GM23248 (cell line): ENCODE data around the gene CDH4. TPM values are rescaled to one million over a fixed set of nuclear protein-coding genes. Genes with fewer than 3 reads are reported as not detected.

Experiments
- DNase-seq: peaks from one replicate; pipeline ENCODE4 v3.0.0-alpha.2; 2015
- H2AFZ ChIP-seq: fragments of 200-600 bp; sonication (generic); 2 replicates; pipeline ENCODE4 v1.6.1; 2016; ENCODE audit warnings: antibody characterized with exemption
- H3F3A ChIP-seq: fragments of 200-600 bp; sonication (generic); 2 replicates; pipeline ENCODE4 v1.6.1; 2016; ENCODE audit warnings: mild to moderate bottlenecking, antibody characterized with exemption, mixed run types; ENCODE audit not compliant: insufficient read depth
- H3K27ac ChIP-seq: fragments of 200-600 bp; sonication (generic); 2 replicates; pipeline ENCODE4 v1.5.1; 2016; ENCODE audit warnings: mild to moderate bottlenecking
- H3K27me3 ChIP-seq: fragments of 200-600 bp; sonication (generic); replicated peaks from 2 replicates; pipeline ENCODE4 v1.6.1; 2016; ENCODE audit warnings: mild to moderate bottlenecking; ENCODE audit not compliant: insufficient read depth
- H3K36me3 ChIP-seq: fragments of 200-600 bp; sonication (generic); 2 replicates; pipeline ENCODE4 v1.6.1; 2016; ENCODE audit warnings: low read depth, mild to moderate bottlenecking
- H3K4me1 ChIP-seq: fragments of 200-600 bp; sonication (generic); 2 replicates; pipeline ENCODE4 v1.6.1; 2016; ENCODE audit warnings: mild to moderate bottlenecking; ENCODE audit not compliant: insufficient read depth
- H3K4me2 ChIP-seq: fragments of 200-600 bp; sonication (generic); one replicate; pipeline ENCODE4 v1.6.1; 2016; ENCODE audit warnings: mild to moderate bottlenecking; ENCODE audit not compliant: unreplicated experiment
- H3K4me3 ChIP-seq: fragments of 200-600 bp; sonication (generic); 2 replicates; pipeline ENCODE4 v1.5.1; 2016; ENCODE audit warnings: mild to moderate bottlenecking
- H3K79me2 ChIP-seq: fragments of 200-600 bp; sonication (generic); 2 replicates; pipeline ENCODE4 v1.6.1; 2016; ENCODE audit warnings: mild to moderate bottlenecking; ENCODE audit not compliant: insufficient read depth
- H3K9ac ChIP-seq: fragments of 200-600 bp; sonication (generic); 2 replicates; pipeline ENCODE4 v1.6.1; 2016; ENCODE audit warnings: mild to moderate bottlenecking
- H3K9me2 ChIP-seq: fragments of 200-600 bp; sonication (generic); 2 replicates; pipeline ENCODE4 v1.6.1; 2016; ENCODE audit warnings: mixed run types, mild to moderate bottlenecking, moderate library complexity; ENCODE audit not compliant: insufficient read depth
- H3K9me3 ChIP-seq: fragments of 200-600 bp; sonication (generic); one replicate; pipeline ENCODE4 v1.6.1; 2017; ENCODE audit warnings: low read depth
- H4K20me1 ChIP-seq: fragments of 200-600 bp; sonication (generic); 2 replicates; pipeline ENCODE4 v1.6.0; 2016; ENCODE audit not compliant: insufficient read depth
- EZH2 ChIP-seq: fragments of 200-600 bp; sonication (generic); IDR thresholded peaks from 2 replicates; pipeline ENCODE4 v1.6.1; 2018; ENCODE audit warnings: antibody characterized with exemption, mild to moderate bottlenecking; ENCODE audit not compliant: insufficient read depth, poor library complexity, severe bottlenecking
- EZH2phosphoT487 ChIP-seq: fragments of 200-600 bp; sonication (generic); IDR thresholded peaks from 2 replicates; pipeline ENCODE4 v1.6.1; 2018; ENCODE audit warnings: antibody characterized with exemption, moderate library complexity, mild to moderate bottlenecking, low read depth; ENCODE audit not compliant: insufficient read depth
- WGBS, 2 experiments: methylation state at CpG; one replicate each; pipeline ENCODE4 v1.1.6; 2015 to 2017; ENCODE audit warnings: low lambda C conversion rate in 2 of 2, low coverage in 1 of 2; ENCODE audit errors: missing lambda C conversion rate in 2 of 2; 5-methylcytosine and 5-hydroxymethylcytosine counted together
- in situ Hi-C: fragments of 300-500 bp; cut with MboI; formaldehyde crosslinking; loops from 2 replicates; pipeline ENCODE4 v1.15.0; 2020
- polyA plus RNA-seq: library from polyadenylated mRNA; unstranded; fragments of >200 nt; fragmentation: Nextera tagmentation; extraction: Ambion mirVana; gene quantifications from 2 replicates; pipeline ENCODE4 v1.2.1, GENCODE V29; 2016
- total RNA-seq: library from RNA; depleted of rRNA; stranded (reverse); fragments of >200 nt; shearing (Covaris generic); gene quantifications from 2 replicates; pipeline ENCODE4 v1.2.3, GENCODE V29; 2014

The CDH4 gene
- total and polyA plus RNA-seq, 2 experiments from 2014 or later: 1.1 to 3.9 TPM

- no peaks in the 10 kb centered on the region; the same call in 1 of the 2 replicates for H3K27me3 ChIP-seq
- no peak overlapping the region for H3K9ac ChIP-seq
- no peak overlapping the region for H3K4me3 ChIP-seq
- no peak overlapping the region for H2AFZ ChIP-seq
- no peaks in the 10 kb centered on the region for H3K9me3 ChIP-seq
- no peak overlapping the region for H3K4me2 ChIP-seq
- in situ Hi-C loops: no loop called here
- TF ChIP-seq EZH2phosphoT487 (no peak), EZH2 (no peak)
- H4K20me1 ChIP-seq: no peaks in the 10 kb centered on the region
- H3F3A ChIP-seq: no peaks in the 10 kb centered on the region
- H3K36me3 ChIP-seq: no peaks in the 10 kb centered on the region
- no peaks in the 10 kb centered on the region for H3K9me2 ChIP-seq
- no peaks in the 10 kb centered on the region for H3K4me1 ChIP-seq
- H3K27ac ChIP-seq: no peak overlapping the region
- DNase-seq: no peak
- 46 to 58% methylated on average over 10 to 13 of the region's 13 CpGs for WGBS, 2 experiments
- no peaks in the 10 kb centered on the region for H3K79me2 ChIP-seq
These were observed 616.5 kb downstream of the CDH4 start for GRCh38 chr20:61868466-61869090.

DNA sequence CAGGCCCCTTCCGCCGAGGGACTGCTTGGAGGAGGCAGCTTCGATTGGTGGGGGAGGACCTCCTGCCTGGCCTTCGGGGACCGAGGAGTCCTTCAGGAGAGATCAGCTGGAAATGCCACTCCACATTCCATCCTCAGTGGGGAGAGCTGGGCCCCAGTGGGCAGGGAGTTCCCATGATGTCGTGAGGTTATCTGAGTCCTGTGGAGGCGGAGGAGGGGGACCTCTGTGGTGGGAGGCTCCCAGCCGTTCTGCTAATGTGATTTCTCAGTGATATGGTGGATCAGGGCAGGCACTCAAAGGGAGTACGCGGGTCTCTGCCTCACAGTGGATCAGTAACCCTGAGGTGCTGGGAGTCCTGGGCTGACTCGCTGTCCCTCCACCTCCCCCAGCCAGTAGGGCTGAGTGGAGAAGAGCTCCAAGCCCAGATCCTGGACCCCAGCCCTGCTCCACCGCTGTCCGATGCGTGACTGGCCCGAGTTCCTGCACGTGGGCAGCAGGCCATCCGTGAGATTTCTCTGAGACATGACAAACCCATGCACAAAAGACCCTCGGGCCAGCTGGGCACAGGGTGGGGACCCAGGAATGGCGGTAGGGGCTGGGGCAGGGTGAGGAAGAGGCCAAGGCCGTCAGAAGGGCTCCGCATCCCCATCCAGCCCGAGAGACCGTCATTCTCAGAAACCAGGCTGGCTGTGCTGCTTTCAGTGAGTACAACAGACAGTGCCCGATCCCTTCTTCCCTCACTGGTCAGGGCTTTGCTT is 617.9 kb downstream of the CDH4 start:
- Histone ChIP-seq H2AFZ (no peak overlapping the region), H3F3A (no peaks in the 10 kb centered on the region), H3K27ac (no peak overlapping the region), H3K9ac (no peak overlapping the region), H3K4me3 (no peak overlapping the region), H3K27me3 (no peaks in the 10 kb centered on the region; the same call in 1 of the 2 replicates), H3K9me2 (no peaks in the 10 kb centered on the region), H3K9me3 (no peaks in the 10 kb centered on the region), H3K4me1 (no peaks in the 10 kb centered on the region), H3K36me3 (no peaks in the 10 kb centered on the region), H4K20me1 (no peaks in the 10 kb centered on the region), H3K4me2 (no peak overlapping the region), H3K79me2 (no peaks in the 10 kb centered on the region)
- DNase-seq: no peak
- WGBS, 2 experiments: 48 to 55% methylated on average over 17 to 24 of the region's 24 CpGs
- TF ChIP-seq EZH2: no peak
- TF ChIP-seq EZH2phosphoT487: no peak
- in situ Hi-C loops: no loop called here

- Histone ChIP-seq H3F3A (no peaks in the 10 kb centered on the region), H4K20me1 (no peaks in the 10 kb centered on the region), H3K27ac (no peak overlapping the region), H3K9me2 (no peaks in the 10 kb centered on the region), H3K27me3 (no peaks in the 10 kb centered on the region; the same call in 1 of the 2 replicates), H3K79me2 (no peaks in the 10 kb centered on the region), H3K4me3 (no peak overlapping the region), H3K4me1 (no peaks in the 10 kb centered on the region), H3K36me3 (no peaks in the 10 kb centered on the region), H3K9me3 (no peaks in the 10 kb centered on the region), H3K9ac (no peak overlapping the region), H2AFZ (no peak overlapping the region), H3K4me2 (no peak overlapping the region)
- no peak for DNase-seq
- WGBS, 2 experiments: 36 to 39% methylated on average over 6 of the region's 6 CpGs
- no peak for TF ChIP-seq EZH2
- no peak for TF ChIP-seq EZH2phosphoT487
- in situ Hi-C loops: no loop called here
These were observed 619.1 kb downstream of the CDH4 start for GRCh38 chr20:61871160-61871559.

GRCh38 chr20:61871913-61872312 is 619.9 kb downstream of the CDH4 start:
- no peak for TF ChIP-seq EZH2
- TF ChIP-seq EZH2phosphoT487: no peak
- H3K27ac ChIP-seq: no peak overlapping the region
- no peaks in the 10 kb centered on the region for H3K36me3 ChIP-seq
- H3K9me2 ChIP-seq: no peaks in the 10 kb centered on the region
- H2AFZ ChIP-seq: no peak overlapping the region
- H3K79me2 ChIP-seq: no peaks in the 10 kb centered on the region
- H3K9ac ChIP-seq: no peak overlapping the region
- no peak overlapping the region for H3K4me2 ChIP-seq
- H3K27me3 ChIP-seq: no peaks in the 10 kb centered on the region
- 35 to 49% methylated on average over 6 to 8 of the region's 8 CpGs for WGBS, 2 experiments
- no peaks in the 10 kb centered on the region for H4K20me1 ChIP-seq
- H3K9me3 ChIP-seq: no peaks in the 10 kb centered on the region
- in situ Hi-C loops: no loop called here
- DNase-seq: no peak
- no peak overlapping the region for H3K4me3 ChIP-seq
- H3K4me1 ChIP-seq: no peaks in the 10 kb centered on the region
- no peaks in the 10 kb centered on the region for H3F3A ChIP-seq
